ENCODE data around the gene DOCK4. TPM values are rescaled to one million over a fixed set of nuclear protein-coding genes. Genes with fewer than 3 reads are reported as not detected.
A peak's percentile ranks its signal among the peaks of the same experiment; 100 is the strongest.

The DOCK4 gene
- total and polyA plus RNA-seq, 4 donors = 7.2 to 48.9 (median 12.8) TPM

DNA sequence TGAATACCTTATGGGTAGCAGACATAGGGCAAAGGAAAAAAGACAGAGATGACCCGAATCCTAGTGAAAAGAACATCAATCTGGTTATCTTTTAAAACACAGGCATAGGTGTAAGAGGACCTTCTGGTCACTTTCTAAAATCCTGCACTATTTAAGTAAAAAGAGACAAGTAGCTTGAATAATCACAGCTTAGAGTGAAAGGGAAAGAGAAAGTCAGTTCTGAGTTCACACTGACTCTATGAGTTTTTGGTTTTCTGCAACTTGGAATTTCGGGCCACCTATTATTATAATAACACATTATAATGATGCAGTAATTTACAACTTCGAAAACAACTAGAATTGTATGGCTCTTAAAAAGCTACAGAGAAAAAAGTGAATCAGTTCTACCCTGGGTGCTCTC lies 247.8 kb downstream of the DOCK4 start:
- DNase-seq (ENCODE audit: low spot score) = no peak
- Histone ChIP-seq H3K4me1 (ENCODE audit: control insufficient read depth in 4 of 4, insufficient read depth in 4 of 4, low read length in 3 of 4) (peaks cover under 1 to 13% (median 1%) of the 10 kb centered on the region in 4 donors), H3K9ac (ENCODE audit: low read depth in 1 of 2, low read length in 2 of 2) (no peak overlapping the region), H3K4me3 (ENCODE audit: low read depth in 1 of 3, low read length in 3 of 3) (no peak overlapping the region), H3K9me3 (ENCODE audit: control insufficient read depth in 4 of 4, low read length in 3 of 4) (no peaks in the 10 kb centered on the region), H3K36me3 (ENCODE audit: control insufficient read depth in 4 of 4, insufficient read depth in 3 of 4, low read depth in 1 of 4, low read length in 3 of 4) (no peaks in the 10 kb centered on the region), H3K27ac (ENCODE audit: low read depth in 1 of 2, low read length in 2 of 2) (no peak overlapping the region), H3K27me3 (ENCODE audit: control insufficient read depth in 4 of 4, insufficient read depth in 4 of 4, low read length in 3 of 4) (no peaks in the 10 kb centered on the region)
- WGBS = 81% methylated on average over 3 of the region's 3 CpGs
- TF ChIP-seq, protein P1, sequence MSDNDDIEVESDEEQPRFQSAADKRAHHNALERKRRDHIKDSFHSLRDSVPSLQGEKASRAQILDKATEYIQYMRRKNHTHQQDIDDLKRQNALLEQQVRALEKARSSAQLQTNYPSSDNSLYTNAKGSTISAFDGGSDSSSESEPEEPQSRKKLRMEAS (IDR thresholded peaks at IDR 0.05) = no peak
- TF ChIP-seq EGR1 (IDR thresholded peaks at IDR 0.05; ENCODE audit: low read depth in 2 of 2) (no peak), HNF4A (conservative IDR thresholded peaks at IDR 0.05) (no peak), FOXA1 (IDR thresholded peaks at IDR 0.05) (no peak), NR2F2 (IDR thresholded peaks at IDR 0.05) (no peak)

GRCh38 chr7:111955616-111956015 lies 250.6 kb downstream of the DOCK4 start:
- peaks cover 2 to 18% (median 7%) of the 10 kb centered on the region in 4 donors for H3K4me1 ChIP-seq (ENCODE audit: control insufficient read depth in 4 of 4, insufficient read depth in 4 of 4, low read length in 3 of 4)
- no peak overlapping the region for H3K9ac ChIP-seq (ENCODE audit: low read depth in 1 of 2, low read length in 2 of 2)
- H3K36me3 ChIP-seq (ENCODE audit: control insufficient read depth in 4 of 4, insufficient read depth in 3 of 4, low read depth in 1 of 4, low read length in 3 of 4) = no peaks in the 10 kb centered on the region
- peak overlapping the region in 1 of 2 donors; percentile 25 for H3K27ac ChIP-seq (ENCODE audit: low read depth in 1 of 2, low read length in 2 of 2)
- H3K4me3 ChIP-seq (ENCODE audit: low read depth in 1 of 3, low read length in 3 of 3) = no peak overlapping the region
- TF ChIP-seq, protein P2, sequence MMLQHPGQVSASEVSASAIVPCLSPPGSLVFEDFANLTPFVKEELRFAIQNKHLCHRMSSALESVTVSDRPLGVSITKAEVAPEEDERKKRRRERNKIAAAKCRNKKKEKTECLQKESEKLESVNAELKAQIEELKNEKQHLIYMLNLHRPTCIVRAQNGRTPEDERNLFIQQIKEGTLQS (IDR thresholded peaks at IDR 0.05) = no peak
- TF ChIP-seq ZBTB33 (IDR thresholded peaks at IDR 0.05) = no peak
- TF ChIP-seq, protein P3, sequence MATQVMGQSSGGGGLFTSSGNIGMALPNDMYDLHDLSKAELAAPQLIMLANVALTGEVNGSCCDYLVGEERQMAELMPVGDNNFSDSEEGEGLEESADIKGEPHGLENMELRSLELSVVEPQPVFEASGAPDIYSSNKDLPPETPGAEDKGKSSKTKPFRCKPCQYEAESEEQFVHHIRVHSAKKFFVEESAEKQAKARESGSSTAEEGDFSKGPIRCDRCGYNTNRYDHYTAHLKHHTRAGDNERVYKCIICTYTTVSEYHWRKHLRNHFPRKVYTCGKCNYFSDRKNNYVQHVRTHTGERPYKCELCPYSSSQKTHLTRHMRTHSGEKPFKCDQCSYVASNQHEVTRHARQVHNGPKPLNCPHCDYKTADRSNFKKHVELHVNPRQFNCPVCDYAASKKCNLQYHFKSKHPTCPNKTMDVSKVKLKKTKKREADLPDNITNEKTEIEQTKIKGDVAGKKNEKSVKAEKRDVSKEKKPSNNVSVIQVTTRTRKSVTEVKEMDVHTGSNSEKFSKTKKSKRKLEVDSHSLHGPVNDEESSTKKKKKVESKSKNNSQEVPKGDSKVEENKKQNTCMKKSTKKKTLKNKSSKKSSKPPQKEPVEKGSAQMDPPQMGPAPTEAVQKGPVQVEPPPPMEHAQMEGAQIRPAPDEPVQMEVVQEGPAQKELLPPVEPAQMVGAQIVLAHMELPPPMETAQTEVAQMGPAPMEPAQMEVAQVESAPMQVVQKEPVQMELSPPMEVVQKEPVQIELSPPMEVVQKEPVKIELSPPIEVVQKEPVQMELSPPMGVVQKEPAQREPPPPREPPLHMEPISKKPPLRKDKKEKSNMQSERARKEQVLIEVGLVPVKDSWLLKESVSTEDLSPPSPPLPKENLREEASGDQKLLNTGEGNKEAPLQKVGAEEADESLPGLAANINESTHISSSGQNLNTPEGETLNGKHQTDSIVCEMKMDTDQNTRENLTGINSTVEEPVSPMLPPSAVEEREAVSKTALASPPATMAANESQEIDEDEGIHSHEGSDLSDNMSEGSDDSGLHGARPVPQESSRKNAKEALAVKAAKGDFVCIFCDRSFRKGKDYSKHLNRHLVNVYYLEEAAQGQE (IDR thresholded peaks at IDR 0.05) = no peak
- TF ChIP-seq FOXA1 (IDR thresholded peaks at IDR 0.05) = no peak
- TF ChIP-seq NR2F2 (IDR thresholded peaks at IDR 0.05) = no peak
- TF ChIP-seq TAF1 (conservative IDR thresholded peaks at IDR 0.05) = no peak
- TF ChIP-seq YY1 (IDR thresholded peaks at IDR 0.05) = no peak
- no peak for TF ChIP-seq SP1 (IDR thresholded peaks at IDR 0.05)
- TF ChIP-seq HNF4A (conservative IDR thresholded peaks at IDR 0.05) = no peak
- TF ChIP-seq JUND (IDR thresholded peaks at IDR 0.05) = no peak
- no peak for TF ChIP-seq GABPA (IDR thresholded peaks at IDR 0.05 in 1 of 2, conservative IDR thresholded peaks at IDR 0.05 in 1 of 2)
- TF ChIP-seq RAD21 (IDR thresholded peaks at IDR 0.05) = no peak
- no peak for TF ChIP-seq FOXA2 (IDR thresholded peaks at IDR 0.05)
- TF ChIP-seq, protein P1 (IDR thresholded peaks at IDR 0.05) = no peak
- no peak for TF ChIP-seq RXRA (IDR thresholded peaks at IDR 0.05)
- H3K27me3 ChIP-seq (ENCODE audit: control insufficient read depth in 4 of 4, insufficient read depth in 4 of 4, low read length in 3 of 4) = no peaks in the 10 kb centered on the region
- no peaks in the 10 kb centered on the region for H3K9me3 ChIP-seq (ENCODE audit: control insufficient read depth in 4 of 4, low read length in 3 of 4)
- no peak for DNase-seq (ENCODE audit: low spot score)
- WGBS = 67% methylated on average over 1 of the region's 1 CpG

Data from liver (tissue), 9 donors.